Smooth muscle cell (in vitro differentiated cells): ENCODE data around the gene SYNE2. TPM values are rescaled to one million over a fixed set of nuclear protein-coding genes. Genes with fewer than 3 reads are reported as not detected.
A peak's percentile ranks its signal among the peaks of the same experiment; 100 is the strongest.

Experiments
- DNase-seq: peaks from one replicate; lab custom pipeline; 2025; ENCODE audit not compliant: unreplicated experiment; lab: John Stamatoyannopoulos, UW
- H2AFZ ChIP-seq: fragments of 200-600 bp; sonication (generic); 2 replicates; pipeline ENCODE4 v1.6.0; 2016; ENCODE audit warnings: antibody characterized with exemption, low read depth, mild to moderate bottlenecking
- H3F3A ChIP-seq: fragments of 200-600 bp; sonication (generic); 2 replicates; pipeline ENCODE4 v1.6.0; 2017; ENCODE audit warnings: antibody characterized with exemption, low read depth
- H3K27ac ChIP-seq: fragments of 200-600 bp; sonication (generic); 2 replicates; pipeline ENCODE4 v1.5.1; 2016; ENCODE audit warnings: low read depth, mild to moderate bottlenecking
- H3K27me3 ChIP-seq: fragments of 200-600 bp; sonication (generic); 2 replicates; pipeline ENCODE4 v1.6.1; 2016; ENCODE audit warnings: low read depth, mild to moderate bottlenecking
- H3K36me3 ChIP-seq: fragments of 200-600 bp; sonication (generic); 2 replicates; pipeline ENCODE4 v1.5.1; 2016; ENCODE audit warnings: low read depth
- H3K4me1 ChIP-seq: fragments of 200-600 bp; sonication (generic); 2 replicates; pipeline ENCODE4 v1.5.1; 2016; ENCODE audit warnings: low read depth
- H3K4me2 ChIP-seq: fragments of 200-600 bp; sonication (generic); 2 replicates; pipeline ENCODE4 v1.6.0; 2016; ENCODE audit warnings: mild to moderate bottlenecking
- H3K4me3 ChIP-seq: fragments of 200-600 bp; sonication (generic); 2 replicates; pipeline ENCODE4 v1.5.1; 2016; ENCODE audit warnings: mild to moderate bottlenecking
- H3K79me2 ChIP-seq: fragments of 200-600 bp; sonication (generic); 2 replicates; pipeline ENCODE4 v1.6.0; 2016; ENCODE audit warnings: low read depth, mild to moderate bottlenecking
- H3K9ac ChIP-seq: fragments of 200-600 bp; sonication (generic); 2 replicates; pipeline ENCODE4 v1.6.0; 2016; ENCODE audit warnings: low read depth
- H3K9me3 ChIP-seq: fragments of 200-600 bp; sonication (generic); replicated peaks from 2 replicates; pipeline ENCODE4 v1.5.1; 2016; ENCODE audit warnings: low read depth
- H4K20me1 ChIP-seq: fragments of 200-600 bp; sonication (generic); 2 replicates; pipeline ENCODE4 v1.6.0; 2016; ENCODE audit warnings: low read depth
- CTCF ChIP-seq: fragments of 200-600 bp; sonication (generic); IDR thresholded peaks from 2 replicates; pipeline ENCODE4 v1.5.1; 2017; ENCODE audit warnings: borderline replicate concordance, mild to moderate bottlenecking, antibody characterized with exemption; ENCODE audit not compliant: insufficient read depth, poor library complexity, severe bottlenecking
- WGBS: methylation state at CpG from one replicate; pipeline ENCODE4 v1.1.7; 2016; ENCODE audit warnings: low lambda C conversion rate; 5-methylcytosine and 5-hydroxymethylcytosine counted together
- polyA plus RNA-seq: library from polyadenylated mRNA; unstranded; fragments of >200 nt; fragmentation: Nextera tagmentation; extraction: Ambion mirVana; gene quantifications from 2 replicates; pipeline ENCODE4 v1.2.1, GENCODE V29; 2016
- total RNA-seq: library from RNA; depleted of rRNA; stranded (reverse); fragments of >200 nt; gene quantifications from 2 replicates; pipeline ENCODE4 v1.2.3, GENCODE V29; 2014

SYNE2 gene
- total and polyA plus RNA-seq, 2 experiments from 2014 or later = 4.8 to 20.9 TPM

DNA sequence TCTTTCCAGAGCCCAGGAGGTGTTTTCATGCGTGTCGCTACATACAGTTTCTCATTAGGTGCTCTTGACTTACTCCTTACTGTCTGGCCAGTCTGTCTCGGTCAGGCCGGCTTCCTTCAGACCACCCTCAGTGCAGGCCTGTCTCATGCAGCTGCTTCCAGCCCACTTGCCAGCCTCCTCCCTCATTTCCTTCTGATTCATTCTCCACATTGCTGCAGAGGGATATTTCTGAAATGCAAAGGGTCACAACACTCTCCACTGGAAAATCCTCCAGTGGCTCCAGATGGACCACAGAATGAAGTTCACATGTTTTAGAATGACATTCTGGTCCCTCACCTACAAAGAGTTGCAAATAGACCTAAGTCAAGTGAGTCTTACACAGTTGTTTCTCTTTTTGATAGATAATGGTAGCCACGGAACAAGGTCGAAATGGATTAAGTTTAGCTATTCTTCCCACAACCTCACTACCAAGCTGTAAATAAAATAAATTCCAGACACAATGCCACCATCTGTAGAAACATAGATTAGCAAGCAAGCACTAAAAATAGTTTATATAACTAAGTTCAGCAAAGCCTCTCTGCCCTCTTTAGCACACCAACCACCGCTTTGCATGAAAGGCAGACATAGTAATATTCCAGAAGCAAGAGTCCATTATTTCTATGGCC, 294.5 kb downstream of the SYNE2 start:
- H3K27me3 ChIP-seq = no peaks in the 10 kb centered on the region
- TF ChIP-seq CTCF = no peak
- H3K79me2 ChIP-seq = no peaks in the 10 kb centered on the region
- peak overlapping the region; percentile 44 for H3K4me2 ChIP-seq
- WGBS = 43% methylated on average over 7 of the region's 7 CpGs
- no peak overlapping the region for H2AFZ ChIP-seq
- H3K9me3 ChIP-seq = no peaks in the 10 kb centered on the region
- H3K9ac ChIP-seq = no peak overlapping the region
- H3K36me3 ChIP-seq = no peaks in the 10 kb centered on the region
- H3K4me1 ChIP-seq = no peaks in the 10 kb centered on the region
- peak overlapping the region; percentile 56 for H3K27ac ChIP-seq
- peak; percentile 6 for DNase-seq
- H3K4me3 ChIP-seq = no peak overlapping the region
- H3F3A ChIP-seq = peaks cover 12% of the 10 kb centered on the region
- H4K20me1 ChIP-seq = no peaks in the 10 kb centered on the region

- no peaks in the 10 kb centered on the region for H4K20me1 ChIP-seq
- H3K4me2 ChIP-seq = no peak overlapping the region
- no peaks in the 10 kb centered on the region for H3K36me3 ChIP-seq
- no peaks in the 10 kb centered on the region for H3K4me1 ChIP-seq
- H2AFZ ChIP-seq = no peak overlapping the region
- H3F3A ChIP-seq = peaks cover 12% of the 10 kb centered on the region
- no peaks in the 10 kb centered on the region for H3K9me3 ChIP-seq
- DNase-seq = no peak
- H3K27me3 ChIP-seq = no peaks in the 10 kb centered on the region
- H3K27ac ChIP-seq = no peak overlapping the region
- no peak overlapping the region for H3K4me3 ChIP-seq
- TF ChIP-seq CTCF = no peak
- no peak overlapping the region for H3K9ac ChIP-seq
- 88% methylated on average over 8 of the region's 8 CpGs for WGBS
- no peaks in the 10 kb centered on the region for H3K79me2 ChIP-seq
These were observed 297.1 kb downstream of the SYNE2 start for GRCh38 chr14:64149921-64150320.

DNA sequence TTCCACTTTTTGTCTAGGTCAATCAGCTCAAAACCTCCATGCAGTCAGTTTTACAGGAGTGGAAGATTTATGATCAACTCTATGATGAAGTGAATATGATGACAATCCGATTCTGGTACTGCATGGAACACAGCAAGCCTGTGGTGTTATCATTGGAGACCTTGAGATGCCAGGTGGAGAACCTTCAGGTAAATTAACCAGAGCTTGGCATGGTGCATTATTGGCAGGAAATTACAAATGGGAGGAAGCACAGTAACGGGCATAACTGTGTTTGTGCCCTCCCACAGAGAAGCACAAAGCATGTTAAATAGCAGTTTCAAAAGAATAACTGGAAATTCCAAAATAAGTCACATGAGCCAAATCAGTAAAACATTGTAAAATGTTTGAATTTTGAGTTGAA, 305.8 kb downstream of the SYNE2 start:
- no peaks in the 10 kb centered on the region for H3K9me3 ChIP-seq
- no peak overlapping the region for H3K4me3 ChIP-seq
- H3K27me3 ChIP-seq = no peaks in the 10 kb centered on the region
- WGBS = 94% methylated on average over 2 of the region's 2 CpGs
- no peak overlapping the region for H2AFZ ChIP-seq
- no peaks in the 10 kb centered on the region for H3K79me2 ChIP-seq
- no peak for TF ChIP-seq CTCF
- H3K4me1 ChIP-seq = no peaks in the 10 kb centered on the region
- no peaks in the 10 kb centered on the region for H3F3A ChIP-seq
- no peak overlapping the region for H3K9ac ChIP-seq
- H3K36me3 ChIP-seq = no peaks in the 10 kb centered on the region
- no peak overlapping the region for H3K4me2 ChIP-seq
- DNase-seq = no peak
- no peaks in the 10 kb centered on the region for H4K20me1 ChIP-seq
- no peak overlapping the region for H3K27ac ChIP-seq

DNA sequence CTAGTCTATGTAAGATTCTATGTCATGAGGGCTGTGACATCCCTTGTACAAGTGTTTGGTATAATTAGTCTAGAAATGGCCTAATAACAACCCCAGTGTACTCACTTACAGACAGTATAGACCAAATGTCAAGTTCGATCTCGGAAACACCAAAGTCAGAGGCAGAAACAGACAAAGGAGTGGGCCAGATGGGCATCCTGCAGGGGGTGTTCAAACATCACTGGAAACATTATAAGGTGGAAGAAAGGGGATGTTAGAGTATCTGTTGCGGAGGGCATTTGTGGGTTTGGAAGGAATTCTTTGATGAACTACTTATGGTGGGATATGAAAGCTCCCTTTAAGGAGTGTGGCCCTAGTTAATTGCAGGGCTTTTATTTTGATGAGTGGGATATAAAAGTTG, 306.8 kb downstream of the SYNE2 start:
- 98% methylated on average over 3 of the region's 3 CpGs for WGBS
- H3K27ac ChIP-seq = no peak overlapping the region
- no peak overlapping the region for H2AFZ ChIP-seq
- no peaks in the 10 kb centered on the region for H3K4me1 ChIP-seq
- H3K27me3 ChIP-seq = no peaks in the 10 kb centered on the region
- H3K9me3 ChIP-seq = no peaks in the 10 kb centered on the region
- no peak overlapping the region for H3K4me2 ChIP-seq
- no peaks in the 10 kb centered on the region for H3K79me2 ChIP-seq
- H3K9ac ChIP-seq = no peak overlapping the region
- no peak for TF ChIP-seq CTCF
- no peaks in the 10 kb centered on the region for H3F3A ChIP-seq
- H3K36me3 ChIP-seq = no peaks in the 10 kb centered on the region
- H3K4me3 ChIP-seq = no peak overlapping the region
- no peaks in the 10 kb centered on the region for H4K20me1 ChIP-seq
- no peak for DNase-seq
